HepG2 (cell line): ENCODE results near the gene DEPDC5. TPM values are rescaled to one million over a fixed set of nuclear protein-coding genes. Genes with fewer than 3 reads are reported as not detected.

Experiments used
- ATAC-seq: fragments of 200-7000 bp; cut with Tn5 transposase; 3 replicates; pipeline ENCODE4 v1.9.1; 2020; ENCODE audit warnings: mild to moderate bottlenecking, moderate library complexity
- BruUV-seq: library from RNA; stranded (reverse); fragments of 400-500 nt; replicated peaks from 2 replicates; lab custom pipeline; 2021; lab: Mats Ljungman, UMichigan
- CTCF ChIA-PET: fragments of 300-600 bp; formaldehyde crosslinking; extraction: SDS; loops from one replicate; lab custom pipeline; 2021; ENCODE audit warnings: low total read pairs, inconsistent platforms, low intra/inter-chr PET ratio; lab: Yijun Ruan, JAX
- POLR2A ChIA-PET: fragments of 350-600 bp; sonication (Branson Sonifier 250); formaldehyde crosslinking; loops from one replicate; lab custom pipeline; 2020; ENCODE audit warnings: antibody characterized with exemption, inconsistent platforms; lab: Yijun Ruan, JAX
- DNase-seq: peaks from one replicate; pipeline ENCODE4 v3.0.0-alpha.2; 2015; ENCODE audit warnings: low spot score
- FAIRE-seq: peaks from 3 replicates; lab custom pipeline; 2011; peaks lifted over from hg19 to GRCh38; lab: Jason Lieb, UNC
- H2AFZ ChIP-seq: one replicate; pipeline ENCODE4 v1.6.1; 2011; ENCODE audit warnings: low read length, inconsistent platforms
- H3K27ac ChIP-seq: fragments of 300-600 bp; 3 replicates; pipeline ENCODE4 v1.8.0; 2011; ENCODE audit warnings: mixed run types, mild to moderate bottlenecking, mixed read lengths, low read length, inconsistent platforms; ENCODE audit not compliant: insufficient read depth; ENCODE audit errors: extremely low read length
- H3K27me3 ChIP-seq, 2 experiments: fragments of 200-600 bp in 1 of 2; 2 replicates in 1 of 2; 3 replicates in 1 of 2; pipeline versions ENCODE4 v1.6.0 to v1.8.0; 2011; ENCODE audit warnings: low read length in 2 of 2, mild to moderate bottlenecking in 2 of 2, moderate library complexity in 2 of 2, inconsistent platforms in 1 of 2; ENCODE audit not compliant: insufficient read depth in 2 of 2, control insufficient read depth in 1 of 2
- H3K36me3 ChIP-seq, 2 experiments: fragments of 200-600 bp in 1 of 2; replicated peaks in 1 of 2; 2 replicates in 1 of 2; 3 replicates in 1 of 2; pipeline versions ENCODE4 v1.5.1 to v1.8.0; 2011; ENCODE audit warnings: low read length in 2 of 2, inconsistent platforms in 1 of 2; ENCODE audit not compliant: insufficient read depth in 2 of 2, control insufficient read depth in 1 of 2
- H3K4me1 ChIP-seq: 2 replicates; pipeline ENCODE4 v1.5.1; 2012; ENCODE audit warnings: low read length, inconsistent platforms; ENCODE audit not compliant: insufficient read depth
- H3K4me2 ChIP-seq: 2 replicates; pipeline ENCODE4 v1.6.0; 2011; ENCODE audit warnings: low read depth, low read length, inconsistent platforms
- H3K4me3 ChIP-seq, 3 experiments: fragments of 200-600 bp in 1 of 3; sonication (generic), shearing (Covaris generic) in 1 of 3; replicated peaks in 1 of 3; 2 replicates each; pipeline ENCODE4 v1.5.1; 2011 to 2016; ENCODE audit warnings: low read length in 3 of 3, inconsistent platforms in 2 of 3, low read depth in 2 of 3, mild to moderate bottlenecking in 2 of 3, control low read depth in 1 of 3, mixed read lengths in 1 of 3; ENCODE audit not compliant: insufficient read depth in 1 of 3
- H3K79me2 ChIP-seq: one replicate; pipeline ENCODE4 v1.6.1; 2011; ENCODE audit warnings: low read length, inconsistent platforms; ENCODE audit not compliant: insufficient read depth
- H3K9ac ChIP-seq: 2 replicates; pipeline ENCODE4 v1.6.0; 2011; ENCODE audit warnings: mild to moderate bottlenecking, low read depth, low read length, inconsistent platforms; ENCODE audit not compliant: insufficient read depth
- H3K9me3 ChIP-seq: 2 replicates; pipeline ENCODE4 v1.5.1; 2012; ENCODE audit warnings: mild to moderate bottlenecking, low read length
- H4K20me1 ChIP-seq: 2 replicates; pipeline ENCODE4 v1.6.0; 2011; ENCODE audit warnings: inconsistent platforms, mild to moderate bottlenecking, low read length, moderate library complexity; ENCODE audit not compliant: insufficient read depth
- EZH2 ChIP-seq: conservative IDR thresholded peaks from 2 replicates; pipeline ENCODE4 v1.6.1; 2012; ENCODE audit warnings: mild to moderate bottlenecking, low read depth, low read length, moderate library complexity
- FOXA1 ChIP-seq, 2 experiments: fragments of 450-650 bp in 1 of 2; sonication (generic) in 1 of 2; formaldehyde crosslinking in 1 of 2; IDR thresholded peaks; 2 replicates each; pipeline versions ENCODE4 v1.4.0 to v1.6.1; 2016 to 2020; ENCODE audit warnings: missing genetic modification reagents in 1 of 2
- MED8 ChIP-seq: sonication (generic); formaldehyde crosslinking; IDR thresholded peaks from 2 replicates; pipeline ENCODE4 v1.8.1; 2023; ENCODE audit warnings: mild to moderate bottlenecking, missing genetic modification reagents; ENCODE audit not compliant: insufficient replicate concordance
- NKX3-1 ChIP-seq: sonication (generic); formaldehyde crosslinking; IDR thresholded peaks from 2 replicates; pipeline ENCODE4 v1.5.0; 2020; ENCODE audit warnings: missing genetic modification reagents
- PBX3 ChIP-seq: sonication (generic); formaldehyde crosslinking; IDR thresholded peaks from 2 replicates; pipeline ENCODE4 v1.8.1; 2023; ENCODE audit warnings: missing genetic modification reagents, inconsistent platforms, borderline replicate concordance
- RBM39 ChIP-seq: fragments of 200-400 bp; formaldehyde crosslinking; IDR thresholded peaks from one replicate; pipeline ENCODE4 v1.6.1; 2018; ENCODE audit warnings: antibody characterized with exemption, mild to moderate bottlenecking, low read depth, low read length; ENCODE audit not compliant: poor library complexity, severe bottlenecking
- ZBTB10 ChIP-seq: sonication (generic); formaldehyde crosslinking; IDR thresholded peaks from 2 replicates; pipeline ENCODE4 v1.4.0; 2020; ENCODE audit warnings: missing genetic modification reagents, borderline replicate concordance
- ZBTB33 ChIP-seq: sonication (generic); formaldehyde crosslinking; IDR thresholded peaks from 2 replicates; pipeline ENCODE4 v1.4.0; 2020; ENCODE audit warnings: missing genetic modification reagents
- ZNF552 ChIP-seq: sonication (generic); formaldehyde crosslinking; IDR thresholded peaks from 2 replicates; pipeline ENCODE4 v1.9.0; 2022; ENCODE audit warnings: missing genetic modification reagents, mild to moderate bottlenecking, borderline replicate concordance
- ZNF572 ChIP-seq: sonication (generic); formaldehyde crosslinking; IDR thresholded peaks from 2 replicates; pipeline ENCODE4 v1.5.1; 2020; ENCODE audit warnings: mild to moderate bottlenecking, missing genetic modification reagents
- ZNF724P ChIP-seq: sonication (generic); formaldehyde crosslinking; IDR thresholded peaks from 2 replicates; pipeline ENCODE4 v1.8.0; 2022; ENCODE audit warnings: missing genetic modification reagents, borderline replicate concordance
- ZNF773 ChIP-seq: sonication (generic); formaldehyde crosslinking; IDR thresholded peaks from 2 replicates; pipeline ENCODE4 v1.4.0; 2020; ENCODE audit warnings: missing genetic modification reagents, borderline replicate concordance
- ZSCAN9 ChIP-seq: IDR thresholded peaks from 2 replicates; pipeline ENCODE4 v1.6.1; 2016; ENCODE audit warnings: borderline replicate concordance
- whole genome bisulfite sequencing: methylation state at CpG from one replicate; pipeline ENCODE4 v1.1.6; 2017; ENCODE audit warnings: low lambda C conversion rate; 5-methylcytosine and 5-hydroxymethylcytosine counted together
- in situ Hi-C: cut with HindIII; loops from 2 replicates; pipeline ENCODE4 v1.10.0; 2017; ENCODE audit warnings: low pct_unique_long_range_greater_than_20kb; ENCODE audit not compliant: extremely low pct_ligation_motif_present
- intact Hi-C: fragments of 100-400 bp; cut with micrococcal nuclease; formaldehyde crosslinking; loops from one replicate; pipeline ENCODE4 v1.10.0; 2022; ENCODE audit not compliant: unreplicated experiment
- polyA plus RNA-seq, 8 experiments: library from polyadenylated mRNA; depleted of rRNA in 3 of 8; stranded (reverse) in 7 of 8; unstranded in 1 of 8; fragments of >200 nt; fragmentation: Illumina TruSeq in 4 of 8; extraction: Trizol in 4 of 8; gene quantifications; 2 replicates each; pipeline versions ENCODE4 v1.2.1 to v1.2.3, GENCODE V29; 2011 to 2016; ENCODE audit warnings: low read depth in 4 of 8, missing spikeins in 1 of 8, mixed read lengths in 1 of 8; ENCODE audit not compliant: insufficient read depth in 1 of 8
- total RNA-seq, 5 experiments: library from RNA; depleted of rRNA; stranded (reverse); fragments of >200 nt; fragmentation: Illumina TruSeq; extraction: Trizol; gene quantifications; 2 replicates each; pipeline ENCODE4 v1.2.3, GENCODE V29; 2016; ENCODE audit warnings: low read depth in 1 of 5

The DEPDC5 gene
- total and polyA plus RNA-seq, 2 of the 13 experiments (the other 11 are each of a cell fraction or from before 2014, with no cell fraction given): 9.8 to 12.4 TPM

DNA sequence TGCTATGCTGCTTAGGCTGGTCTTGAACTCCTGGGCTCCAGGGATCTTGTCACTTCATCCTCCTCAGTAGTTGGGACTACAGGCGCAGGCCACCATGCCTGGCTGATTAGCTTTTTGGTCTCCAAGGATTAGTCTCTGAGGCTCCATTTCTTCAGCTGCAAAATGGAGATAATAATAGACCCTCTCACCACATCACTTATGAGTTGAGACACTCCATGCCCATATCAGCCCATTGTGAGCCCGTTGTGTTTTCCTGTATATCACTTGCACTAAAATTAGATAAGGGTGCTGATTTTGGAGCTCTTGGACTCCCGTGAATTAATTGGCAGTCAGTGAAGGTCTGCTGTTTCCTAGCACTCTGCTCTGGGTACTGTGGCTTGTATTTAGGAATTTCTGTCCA lies 36.0 kb downstream of the DEPDC5 start:
- no TSS peak for BruUV-seq
- peaks cover 10% of the 10 kb centered on the region for H3K4me1 ChIP-seq
- no peak for DNase-seq
- ChIA-PET POLR2A (interaction anchor here (1.4 kb wide), 1 partner anchor 36 kb away, joined by 3 read pairs; the partner anchor contains the start of gene DEPDC5), CTCF (no interaction called here)
- no peak overlapping the region for H3K9ac ChIP-seq
- no peak for TF ChIP-seq NKX3-1 (CRISPR knock-in tag)
- TF ChIP-seq ZNF572: no peak
- no peak for TF ChIP-seq ZSCAN9
- TF ChIP-seq ZNF552 (CRISPR knock-in tag): no peak
- TF ChIP-seq MED8 (CRISPR knock-in tag): no peak
- TF ChIP-seq PBX3: no peak
- H3K27ac ChIP-seq: no peak overlapping the region
- FAIRE-seq: no peak
- no peak overlapping the region for H3K4me3 ChIP-seq
- no peaks in the 10 kb centered on the region for H4K20me1 ChIP-seq
- in situ Hi-C loops (no loop called here), intact Hi-C loops (no loop called here)
- no peaks in the 10 kb centered on the region for H3K79me2 ChIP-seq
- no peak overlapping the region for H2AFZ ChIP-seq
- ATAC-seq: no peak
- WGBS: 90% methylated on average over 3 of the region's 3 CpGs
- no peaks in the 10 kb centered on the region for H3K9me3 ChIP-seq
- peaks cover 0 to 8% of the 10 kb centered on the region in 2 experiments; a peak in 3 of 5 replicates for H3K36me3 ChIP-seq
- no peaks in the 10 kb centered on the region for H3K27me3 ChIP-seq
- H3K4me2 ChIP-seq: no peak overlapping the region

GRCh38 chr22:31790240-31790639 lies 36.4 kb downstream of the DEPDC5 start:
- CTCF ChIA-PET: no interaction called here
- no peak for FAIRE-seq
- Histone ChIP-seq H3K36me3 (peaks cover 0 to 7% of the 10 kb centered on the region in 2 experiments; a peak in 3 of 5 replicates), H3K9ac (no peak overlapping the region), H3K27ac (no peak overlapping the region), H3K4me1 (peaks cover 10% of the 10 kb centered on the region), H3K27me3 (no peaks in the 10 kb centered on the region), H3K4me3 (no peak overlapping the region), H3K9me3 (no peaks in the 10 kb centered on the region), H3K4me2 (no peak overlapping the region), H4K20me1 (no peaks in the 10 kb centered on the region), H3K79me2 (no peaks in the 10 kb centered on the region), H2AFZ (no peak overlapping the region)
- ATAC-seq: peak; percentile 80
- no TSS peak for BruUV-seq
- 62% methylated on average over 2 of the region's 2 CpGs for WGBS
- POLR2A ChIA-PET: interaction anchor here (1.4 kb wide), 1 partner anchor 37 kb away, joined by 3 read pairs; the partner anchor contains the start of gene DEPDC5
- in situ Hi-C loops: no loop called here
- intact Hi-C loops: no loop called here
- DNase-seq: no peak
- TF ChIP-seq ZBTB10 (CRISPR knock-in tag) (no peak), ZNF724P (no peak), FOXA1 (IDR thresholded peaks at IDR 0.05) (no peak), FOXA1 (CRISPR knock-in tag; IDR thresholded peaks at IDR 0.05) (no peak), ZNF773 (CRISPR knock-in tag) (no peak), ZBTB33 (peak; percentile 30; the same call in 1 of the 2 replicates), EZH2 (no peak), RBM39 (no peak)
